GM10266 (cell line): ENCODE measurements around the gene ANK3.

Experiments
- DNase-seq: peaks from one replicate; pipeline ENCODE4 v3.0.0; 2012; ENCODE audit errors: extremely low spot score
- TF ChIP-seq, protein P1 (sequence below): IDR thresholded peaks from 2 replicates; pipeline ENCODE4 v1.5.1; 2012; ENCODE audit warnings: mild to moderate bottlenecking, low read depth; ENCODE audit not compliant: control insufficient read depth, insufficient read depth; ENCODE audit errors: missing control alignments

The ANK3 gene

DNA sequence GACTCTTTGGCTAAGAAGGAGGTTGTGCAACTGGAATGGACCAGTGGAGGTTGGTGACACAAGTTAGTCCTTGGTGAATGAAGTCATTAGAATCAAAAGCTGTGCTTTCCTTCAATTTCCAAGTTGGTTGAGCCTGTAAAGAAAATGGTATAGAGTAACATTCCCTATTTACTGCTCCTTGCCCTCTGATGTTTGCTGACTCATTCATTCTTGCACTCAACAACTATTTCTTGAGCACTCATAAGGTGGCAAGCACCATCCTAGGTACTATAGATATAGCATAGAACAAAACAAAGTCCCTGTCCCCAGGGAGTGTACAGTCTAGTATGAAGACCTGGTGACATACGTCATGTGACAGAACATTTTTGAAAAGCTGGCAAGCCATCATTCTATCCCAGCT is 364.4 kb downstream of the ANK3 start:
- TF ChIP-seq, protein P1, sequence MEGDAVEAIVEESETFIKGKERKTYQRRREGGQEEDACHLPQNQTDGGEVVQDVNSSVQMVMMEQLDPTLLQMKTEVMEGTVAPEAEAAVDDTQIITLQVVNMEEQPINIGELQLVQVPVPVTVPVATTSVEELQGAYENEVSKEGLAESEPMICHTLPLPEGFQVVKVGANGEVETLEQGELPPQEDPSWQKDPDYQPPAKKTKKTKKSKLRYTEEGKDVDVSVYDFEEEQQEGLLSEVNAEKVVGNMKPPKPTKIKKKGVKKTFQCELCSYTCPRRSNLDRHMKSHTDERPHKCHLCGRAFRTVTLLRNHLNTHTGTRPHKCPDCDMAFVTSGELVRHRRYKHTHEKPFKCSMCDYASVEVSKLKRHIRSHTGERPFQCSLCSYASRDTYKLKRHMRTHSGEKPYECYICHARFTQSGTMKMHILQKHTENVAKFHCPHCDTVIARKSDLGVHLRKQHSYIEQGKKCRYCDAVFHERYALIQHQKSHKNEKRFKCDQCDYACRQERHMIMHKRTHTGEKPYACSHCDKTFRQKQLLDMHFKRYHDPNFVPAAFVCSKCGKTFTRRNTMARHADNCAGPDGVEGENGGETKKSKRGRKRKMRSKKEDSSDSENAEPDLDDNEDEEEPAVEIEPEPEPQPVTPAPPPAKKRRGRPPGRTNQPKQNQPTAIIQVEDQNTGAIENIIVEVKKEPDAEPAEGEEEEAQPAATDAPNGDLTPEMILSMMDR = no peak
- no peak for DNase-seq

DNA sequence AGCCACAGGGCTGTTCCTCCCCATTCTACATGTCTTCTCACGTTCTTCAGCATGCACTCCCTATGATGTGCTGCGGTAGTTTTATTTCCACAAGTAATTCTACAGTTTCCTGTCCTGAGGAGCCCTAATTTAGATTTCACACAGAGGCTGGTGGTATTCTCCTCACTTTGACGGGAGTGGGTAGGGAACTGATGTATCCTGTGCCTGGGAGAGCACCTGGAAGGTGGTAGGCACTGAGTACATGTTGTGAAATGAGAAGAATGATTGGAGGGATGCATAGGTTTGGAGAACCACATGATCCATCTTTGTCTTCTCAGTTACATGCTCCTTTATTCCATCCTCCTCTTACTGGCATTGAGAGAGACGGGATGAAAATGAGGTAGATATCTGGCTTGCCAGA is 365.2 kb downstream of the ANK3 start:
- TF ChIP-seq, protein P1 = no peak
- DNase-seq = no peak

DNA sequence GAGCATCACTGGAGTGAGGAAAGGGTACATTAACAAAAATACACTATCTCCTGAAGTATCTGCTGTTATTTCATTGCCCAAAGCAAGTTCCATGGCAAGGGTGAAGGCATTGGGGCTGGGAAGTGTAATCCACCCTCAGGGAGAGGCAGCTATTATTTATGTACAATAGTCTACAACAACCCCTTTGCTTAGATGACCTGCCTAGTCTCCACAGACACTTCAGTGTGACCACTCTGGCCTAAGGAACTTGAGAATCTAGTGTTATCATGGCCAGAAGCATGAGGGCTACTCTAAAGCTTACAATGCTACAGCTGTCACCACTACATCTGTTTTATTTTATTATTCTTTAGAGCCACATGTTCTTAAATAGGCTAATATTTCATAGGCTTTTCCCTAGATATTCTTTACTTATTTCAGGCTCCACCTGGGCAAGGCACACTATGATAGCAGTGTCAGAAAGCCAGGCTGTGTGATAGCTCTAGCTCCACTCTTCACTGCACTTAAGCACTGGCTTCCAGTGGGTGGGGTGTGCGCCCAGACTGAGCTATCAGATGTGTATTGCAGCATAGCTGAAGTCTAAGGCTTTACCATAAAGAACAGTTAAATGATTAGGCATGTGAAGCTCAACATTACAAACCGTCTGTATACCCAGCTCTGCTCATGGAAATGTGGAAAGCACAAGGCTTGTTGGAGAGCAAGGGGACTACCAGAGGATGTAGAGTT is 366.4 kb downstream of the ANK3 start:
- TF ChIP-seq, protein P1 = no peak
- no peak for DNase-seq

DNA sequence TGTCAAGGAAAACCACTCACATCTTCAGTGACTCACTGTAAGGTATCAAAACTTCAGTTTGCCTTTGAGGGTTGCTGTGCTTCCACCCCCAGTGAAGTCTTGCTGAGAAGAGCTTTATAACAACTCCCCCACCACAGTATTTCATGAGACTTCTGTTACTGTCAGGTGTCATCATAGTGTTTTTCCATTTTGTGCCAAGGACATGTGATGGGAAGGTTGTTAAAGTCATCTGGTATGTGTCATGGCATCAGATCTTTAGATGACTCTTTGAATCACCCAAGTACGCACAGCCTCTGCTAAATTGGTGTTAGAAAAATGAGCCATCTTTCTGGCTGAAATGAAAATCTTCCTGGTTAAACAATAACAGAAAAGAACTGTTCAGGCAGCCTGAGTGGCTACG is 368.3 kb downstream of the ANK3 start:
- no peak for DNase-seq
- TF ChIP-seq, protein P1 = no peak

DNA sequence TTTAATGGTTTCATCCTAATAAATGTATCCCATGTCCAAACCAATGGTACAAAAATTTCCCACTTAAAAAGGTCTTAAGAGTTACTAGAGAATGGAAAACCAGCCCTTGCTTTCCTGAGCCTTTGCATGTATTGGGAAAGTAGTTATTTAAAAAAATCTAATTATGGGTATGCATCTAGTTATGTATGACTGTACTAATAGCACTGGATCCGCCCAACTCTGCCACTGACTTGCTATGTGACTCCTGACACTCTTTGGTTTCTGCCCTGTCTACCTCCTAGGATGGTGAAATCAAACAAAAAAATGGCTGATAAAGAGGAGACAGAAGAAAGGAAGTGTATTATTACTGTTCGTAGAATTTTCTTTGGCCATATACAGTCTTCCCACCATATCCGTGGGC is 372.9 kb downstream of the ANK3 start:
- TF ChIP-seq, protein P1 = no peak
- DNase-seq = no peak

DNA sequence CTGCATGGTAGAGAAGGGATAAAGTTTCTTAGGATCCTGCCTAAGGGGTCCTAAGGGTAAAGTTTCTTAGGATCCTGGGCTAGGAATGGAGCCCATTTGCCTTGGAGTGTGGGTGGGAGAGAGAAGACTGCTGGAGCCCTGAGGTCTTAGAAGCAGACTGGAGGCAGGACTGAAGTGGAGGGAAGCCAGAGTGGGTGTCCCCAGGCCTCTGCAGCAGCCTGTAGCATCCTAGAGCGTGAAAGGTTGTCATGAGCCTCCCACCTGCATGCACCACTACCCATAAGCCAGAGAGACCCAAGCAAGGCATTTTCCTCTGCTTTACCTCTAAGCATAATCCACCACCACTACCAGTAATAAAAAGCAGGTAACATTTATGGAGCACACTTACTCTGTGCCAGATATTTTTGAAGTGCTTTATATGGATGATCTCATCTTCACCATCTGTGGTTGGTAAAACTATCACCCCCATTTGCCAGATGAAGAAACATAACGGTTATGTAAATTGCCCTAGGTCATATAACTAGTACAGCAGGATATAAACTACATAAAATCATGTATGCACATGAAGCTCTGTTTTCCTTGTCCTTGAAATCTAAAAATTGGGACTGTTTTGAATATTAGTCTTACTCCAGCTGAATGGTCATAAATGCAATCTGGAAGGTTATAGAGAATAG is 379.8 kb downstream of the ANK3 start:
- TF ChIP-seq, protein P1 = no peak
- no peak for DNase-seq

DNA sequence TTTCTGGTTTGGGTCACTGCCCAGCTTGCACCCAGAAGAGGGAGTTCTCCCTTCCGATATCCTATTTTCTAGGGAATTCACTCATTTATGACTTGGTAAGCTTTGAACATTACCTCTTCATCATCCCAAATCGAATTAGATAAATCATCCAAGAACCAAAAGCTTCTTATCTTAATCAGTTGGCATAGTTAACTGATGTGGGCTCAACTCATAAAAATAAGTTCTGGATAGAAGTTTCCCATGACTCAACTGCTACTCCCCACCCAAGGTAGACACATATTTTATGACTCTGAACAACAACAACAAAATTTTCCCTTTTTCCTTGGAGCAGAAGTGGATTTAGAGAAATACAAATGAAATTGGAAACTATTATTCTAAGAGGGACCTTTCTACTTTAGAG is 380.4 kb downstream of the ANK3 start:
- no peak for DNase-seq
- TF ChIP-seq, protein P1 = no peak
